H1 (cell line): ENCODE data around the gene MAB21L3. TPM values are rescaled to one million over a fixed set of nuclear protein-coding genes. Genes with fewer than 3 reads are reported as not detected.

Experiments
- CTCF ChIA-PET: fragments of 300-600 bp; sonication (Branson Sonifier 250); formaldehyde crosslinking; loops from one replicate; lab custom pipeline; 2021; ENCODE audit not compliant: partially characterized antibody; lab: Charles Lee
- POLR2A ChIA-PET: fragments of 300-600 bp; sonication (Branson Sonifier 250); formaldehyde crosslinking; loops from one replicate; lab custom pipeline; 2021; ENCODE audit warnings: inconsistent platforms; ENCODE audit not compliant: partially characterized antibody; lab: Charles Lee
- DNase-seq, 2 experiments: peaks; one replicate each; pipeline versions ENCODE4 v3.0.0 to v3.0.0-alpha.2; 2010 to 2022; ENCODE audit warnings: low spot score in 2 of 2, low read depth in 1 of 2, mixed read lengths in 1 of 2
- FAIRE-seq: peaks from 2 replicates; lab custom pipeline; 2011; peaks lifted over from hg19 to GRCh38; lab: Jason Lieb, UNC
- H2AFZ ChIP-seq: 2 replicates; pipeline ENCODE4 v1.8.1; 2012; ENCODE audit warnings: low read length, inconsistent platforms
- H2AK5ac ChIP-seq: 2 replicates; pipeline ENCODE4 v1.6.1; 2013; ENCODE audit warnings: low read depth, low read length
- H2BK120ac ChIP-seq: replicated peaks from 2 replicates; pipeline ENCODE3; 2013; ENCODE audit warnings: low read depth, low read length, inconsistent platforms
- H2BK12ac ChIP-seq: 2 replicates; pipeline ENCODE4 v1.6.1; 2013; ENCODE audit warnings: low read depth, low read length
- H2BK15ac ChIP-seq: 2 replicates; pipeline ENCODE4 v1.6.1; 2013; ENCODE audit warnings: low read length
- H2BK20ac ChIP-seq: 2 replicates; pipeline ENCODE4 v1.6.1; 2013; ENCODE audit warnings: low read length
- H2BK5ac ChIP-seq: 2 replicates; pipeline ENCODE4 v1.6.1; 2013; ENCODE audit warnings: low read depth, low read length
- H3K14ac ChIP-seq: 2 replicates; pipeline ENCODE4 v1.6.1; 2013; ENCODE audit warnings: inconsistent platforms; ENCODE audit not compliant: insufficient read length
- H3K18ac ChIP-seq: 2 replicates; pipeline ENCODE4 v1.6.1; 2013; ENCODE audit warnings: low read length; ENCODE audit errors: extremely low read depth
- H3K23ac ChIP-seq: 2 replicates; pipeline ENCODE4 v1.6.1; 2013; ENCODE audit warnings: inconsistent platforms; ENCODE audit not compliant: insufficient read length
- H3K23me2 ChIP-seq: 2 replicates; pipeline ENCODE4 v1.6.1; 2013; ENCODE audit warnings: low read depth, low read length
- H3K27ac ChIP-seq: 2 replicates; pipeline ENCODE4 v1.6.1; 2011; ENCODE audit warnings: low read depth, low read length, inconsistent platforms
- H3K27me3 ChIP-seq, 4 experiments: replicated peaks in 1 of 4; 1 replicate in 1 of 4; 2 replicates in 3 of 4; pipeline versions ENCODE4 v1.6.1 to v1.8.1; 2011 to 2013; ENCODE audit warnings: low read length in 3 of 4, mild to moderate bottlenecking in 3 of 4, inconsistent platforms in 2 of 4, mixed read lengths in 2 of 4, moderate library complexity in 1 of 4; ENCODE audit not compliant: control insufficient read depth in 3 of 4, insufficient read depth in 3 of 4; ENCODE audit errors: extremely low read depth in 1 of 4
- H3K36me3 ChIP-seq, 4 experiments: 2 replicates each; pipeline versions ENCODE4 v1.6.1 to v1.8.1; 2011 to 2013; ENCODE audit warnings: mild to moderate bottlenecking in 4 of 4, low read length in 3 of 4, moderate library complexity in 2 of 4, control low read depth in 1 of 4, inconsistent platforms in 1 of 4; ENCODE audit not compliant: insufficient read depth in 4 of 4, control insufficient read depth in 2 of 4
- H3K4ac ChIP-seq: replicated peaks from 2 replicates; pipeline ENCODE3; 2013; ENCODE audit warnings: low read length, low read depth, mixed read lengths, inconsistent platforms; ENCODE audit not compliant: insufficient read length
- H3K4me1 ChIP-seq, 4 experiments: replicated peaks in 1 of 4; 1 replicate in 1 of 4; 2 replicates in 3 of 4; pipeline versions ENCODE4 v1.6.1 to v1.8.1; 2011 to 2013; ENCODE audit warnings: low read length in 3 of 4, inconsistent platforms in 2 of 4, mixed read lengths in 1 of 4; ENCODE audit not compliant: insufficient read depth in 4 of 4, control insufficient read depth in 3 of 4
- H3K4me2 ChIP-seq, 2 experiments: 2 replicates each; pipeline versions ENCODE4 v1.6.1 to v1.8.1; 2011 to 2013; ENCODE audit warnings: low read depth in 2 of 2, low read length in 2 of 2, control low read depth in 1 of 2, inconsistent platforms in 1 of 2, mild to moderate bottlenecking in 1 of 2; ENCODE audit not compliant: insufficient read depth in 1 of 2
- H3K4me3 ChIP-seq, 4 experiments: fragments of 200-600, 300-600 bp in 1 of 4; sonication (generic), shearing (Covaris generic), sonication (Bioruptor Twin) in 1 of 4; 2 replicates each; pipeline versions ENCODE4 v1.5.1 to v1.8.1; 2011 to 2016; ENCODE audit warnings: low read length in 4 of 4, low read depth in 3 of 4, control low read depth in 2 of 4, inconsistent platforms in 2 of 4, mild to moderate bottlenecking in 2 of 4, mixed read lengths in 1 of 4, moderate library complexity in 1 of 4; ENCODE audit not compliant: insufficient read depth in 2 of 4; ENCODE audit errors: extremely low read depth in 1 of 4
- H3K56ac ChIP-seq: replicated peaks from 2 replicates; pipeline ENCODE3; 2013; ENCODE audit warnings: low read depth, mild to moderate bottlenecking, mixed read lengths, low read length, inconsistent platforms; ENCODE audit not compliant: insufficient read length
- H3K79me1 ChIP-seq: 2 replicates; pipeline ENCODE4 v1.6.1; 2013; ENCODE audit warnings: low read depth, low read length, control low read depth
- H3K79me2 ChIP-seq, 2 experiments: 2 replicates each; pipeline versions ENCODE4 v1.6.1 to v1.8.1; 2012 to 2013; ENCODE audit warnings: low read length in 2 of 2, mild to moderate bottlenecking in 2 of 2, inconsistent platforms in 1 of 2; ENCODE audit not compliant: insufficient read depth in 2 of 2, control insufficient read depth in 1 of 2
- H3K9ac ChIP-seq, 4 experiments: replicated peaks in 1 of 4; 1 replicate in 1 of 4; 2 replicates in 3 of 4; pipeline versions ENCODE4 v1.6.1 to v1.8.1; 2011 to 2013; ENCODE audit warnings: low read depth in 3 of 4, low read length in 3 of 4, control low read depth in 2 of 4, mild to moderate bottlenecking in 2 of 4, moderate library complexity in 2 of 4, inconsistent platforms in 1 of 4; ENCODE audit errors: extremely low read depth in 1 of 4
- H3K9me3 ChIP-seq, 2 experiments: 2 replicates each; pipeline versions ENCODE4 v1.6.1 to v1.8.1; 2012 to 2013; ENCODE audit warnings: mild to moderate bottlenecking in 2 of 2, moderate library complexity in 2 of 2, control low read depth in 1 of 2, inconsistent platforms in 1 of 2, low read depth in 1 of 2, low read length in 1 of 2, mixed read lengths in 1 of 2; ENCODE audit not compliant: insufficient read depth in 2 of 2
- H4K20me1 ChIP-seq, 2 experiments: replicated peaks in 1 of 2; 2 replicates each; pipeline versions ENCODE3 to v1.8.1; 2011 to 2013; ENCODE audit warnings: inconsistent platforms in 2 of 2, low read length in 2 of 2, mild to moderate bottlenecking in 1 of 2; ENCODE audit not compliant: insufficient read depth in 2 of 2, control insufficient read depth in 1 of 2
- H4K5ac ChIP-seq: 2 replicates; pipeline ENCODE4 v1.6.1; 2013; ENCODE audit warnings: low read length, low read depth, mixed read lengths, inconsistent platforms; ENCODE audit not compliant: insufficient read length
- H4K8ac ChIP-seq: 2 replicates; pipeline ENCODE4 v1.8.0; 2013; ENCODE audit warnings: mild to moderate bottlenecking, moderate library complexity, low read length, inconsistent platforms; ENCODE audit not compliant: insufficient read depth; ENCODE audit errors: extremely low read depth
- H4K91ac ChIP-seq: replicated peaks from 2 replicates; pipeline ENCODE3; 2013; ENCODE audit warnings: low read length, mixed read lengths, inconsistent platforms; ENCODE audit not compliant: insufficient read length
- ATF2 ChIP-seq: IDR thresholded peaks from 2 replicates; pipeline ENCODE4 v1.6.1; 2012; ENCODE audit warnings: low read length, inconsistent platforms
- BACH1 ChIP-seq: IDR thresholded peaks from 2 replicates; pipeline ENCODE4 v1.6.1; 2012; ENCODE audit warnings: low read length, improper control_type of control experiment
- CEBPB ChIP-seq: IDR thresholded peaks from 2 replicates; pipeline ENCODE4 v1.6.1; 2012; ENCODE audit warnings: low read depth, low read length
- CHD2 ChIP-seq: IDR thresholded peaks from 2 replicates; pipeline ENCODE4 v1.6.1; 2012; ENCODE audit warnings: low read length, improper control_type of control experiment
- EGR1 ChIP-seq: IDR thresholded peaks from 2 replicates; pipeline ENCODE4 v1.6.1; 2011; ENCODE audit warnings: low read depth, low read length, borderline replicate concordance
- EP300 ChIP-seq, 2 experiments: IDR thresholded peaks; 1 replicate in 1 of 2; 2 replicates in 1 of 2; pipeline ENCODE4 v1.6.1; 2011 to 2012; ENCODE audit warnings: low read depth in 2 of 2, low read length in 2 of 2, mild to moderate bottlenecking in 2 of 2, borderline replicate concordance in 1 of 2, inconsistent platforms in 1 of 2, moderate library complexity in 1 of 2
- EZH2 ChIP-seq: fragments of 200-600 bp; sonication (generic); IDR thresholded peaks from 2 replicates; pipeline ENCODE4 v1.7.1; 2012; ENCODE audit warnings: low read depth, mild to moderate bottlenecking, moderate library complexity, low read length, inconsistent platforms; ENCODE audit not compliant: severe bottlenecking
- JUN ChIP-seq: IDR thresholded peaks from 2 replicates; pipeline ENCODE4 v1.6.1; 2011; ENCODE audit warnings: low read depth, mild to moderate bottlenecking, improper control_type of control experiment, low read length
- MAX ChIP-seq: IDR thresholded peaks from 2 replicates; pipeline ENCODE4 v1.6.1; 2012; ENCODE audit warnings: inconsistent platforms
- SIN3A ChIP-seq, 2 experiments: IDR thresholded peaks in 1 of 2; conservative IDR thresholded peaks in 1 of 2; 2 replicates each; pipeline ENCODE4 v1.6.1; 2011 to 2012; ENCODE audit warnings: low read length in 2 of 2, improper control_type of control experiment in 1 of 2, low read depth in 1 of 2, mild to moderate bottlenecking in 1 of 2
- SRF ChIP-seq: IDR thresholded peaks from 2 replicates; pipeline ENCODE4 v1.6.1; 2011; ENCODE audit warnings: mild to moderate bottlenecking, low read depth, low read length, moderate library complexity
- SUZ12 ChIP-seq: fragments of 200-600 bp; sonication (generic); IDR thresholded peaks from 2 replicates; pipeline ENCODE4 v1.6.1; 2012; ENCODE audit warnings: mild to moderate bottlenecking, inconsistent platforms, low read length, moderate library complexity, mixed read lengths
- WGBS, 2 experiments: shearing (Covaris generic) in 1 of 2; methylation state at CpG; one replicate each; pipeline versions ENCODE4 v1.1.6 to v1.1.7; 2013 to 2015; ENCODE audit warnings: low lambda C conversion rate in 2 of 2, mixed read lengths in 2 of 2, inconsistent platforms in 1 of 2, low coverage in 1 of 2, missing lambda C conversion rate in 1 of 2; ENCODE audit not compliant: insufficient replicate concordance in 2 of 2, insufficient coverage in 1 of 2, insufficient read length in 1 of 2; ENCODE audit errors: extremely low coverage in 1 of 2, missing lambda C conversion rate in 1 of 2; 5-methylcytosine and 5-hydroxymethylcytosine counted together
- polyA plus RNA-seq, 7 experiments: library from polyadenylated mRNA; depleted of rRNA in 3 of 7; stranded (reverse) in 5 of 7; unstranded in 2 of 7; fragments of >200 nt in 5 of 7; fragments of 200-250 nt in 2 of 7; gene quantifications; 1 replicate in 5 of 7; 2 replicates in 1 of 7; 4 replicates in 1 of 7; pipeline versions ENCODE4 v1.2.1 to v1.2.3, GENCODE V29; 2011 to 2013; ENCODE audit warnings: missing spikeins in 2 of 7, mixed read lengths in 2 of 7
- total RNA-seq: library from RNA; stranded (reverse); fragmentation: NEBNext Ultra II Directional; extraction: Animal tissue kit (Norgen Biotek cat#: 25700); gene quantifications from 2 replicates; pipeline ENCODE4 v1.2.1, GENCODE V29; 2021

Gene MAB21L3
- total and polyA plus RNA-seq, 2 of the 8 experiments (the other 6 are each of a cell fraction or from before 2014, with no cell fraction given) = not detected

GRCh38 chr1:116138277-116138792 is 27.1 kb downstream of the MAB21L3 start:
- Histone ChIP-seq H4K8ac (no peak overlapping the region), H3K4ac (no peak overlapping the region), H3K9ac (no peak overlapping the region), H3K27ac (no peak overlapping the region), H3K14ac (no peak overlapping the region), H2BK20ac (no peak overlapping the region), H2AK5ac (no peak overlapping the region), H2BK15ac (no peak overlapping the region), H4K91ac (no peak overlapping the region), H3K56ac (no peak overlapping the region), H3K36me3 (no peaks in the 10 kb centered on the region), H3K4me2 (no peak overlapping the region), H3K4me3 (no peak overlapping the region), H4K20me1 (no peaks in the 10 kb centered on the region), H3K23ac (no peak overlapping the region), H3K4me1 (no peaks in the 10 kb centered on the region), H3K23me2 (no peaks in the 10 kb centered on the region), H2BK12ac (no peak overlapping the region), H3K79me1 (no peaks in the 10 kb centered on the region), H2BK5ac (no peak overlapping the region), H4K5ac (no peak overlapping the region), H3K27me3 (no peaks in the 10 kb centered on the region), H3K18ac (no peak overlapping the region), H2AFZ (no peak overlapping the region), H2BK120ac (no peak overlapping the region), H3K9me3 (no peaks in the 10 kb centered on the region), H3K79me2 (no peaks in the 10 kb centered on the region)
- ChIA-PET POLR2A (interaction anchor here (0.8 to 1.6 kb wide), 3 partner anchors 30 to 361 kb away, joined by 3 read pairs; no protein-coding TSS in a partner anchor), CTCF (interaction anchor here (0.6 to 3.7 kb wide), 60 partner anchors 9 to 431 kb away, joined by 3 to 115 read pairs (median 6); partner anchors contain the start of gene MAB21L3)
- FAIRE-seq (no peak), DNase-seq (no peak)
- 94% methylated on average over 8 of the region's 8 CpGs; no CpG with 5 or more reads in 1 of the 2 experiments for WGBS, 2 experiments
- TF ChIP-seq SRF = no peak
- TF ChIP-seq CEBPB = no peak
- no peak for TF ChIP-seq BACH1
- no peak for TF ChIP-seq CHD2
- TF ChIP-seq EGR1 = no peak
- TF ChIP-seq SUZ12 = no peak
- no peak for TF ChIP-seq JUN
- no peak for TF ChIP-seq EP300 (IDR thresholded peaks at IDR 0.05; ENCODE audit: borderline replicate concordance in 1 of 2, low read depth in 2 of 2, low read length in 2 of 2)
- TF ChIP-seq ATF2 = no peak
- TF ChIP-seq MAX = no peak
- TF ChIP-seq EZH2 = no peak
- no peak for TF ChIP-seq SIN3A (conservative IDR thresholded peaks at IDR 0.05 in 1 of 2, IDR thresholded peaks at IDR 0.05 in 1 of 2; ENCODE audit: low read depth in 1 of 2, low read length in 2 of 2)
